Choroid plexus epithelial cell (primary cell): ENCODE measurements around the gene CDK19.
A peak's percentile ranks its signal among the peaks of the same experiment; 100 is the strongest.

ENCODE experiments used
- DNase-seq: peaks from one replicate; pipeline ENCODE4 v3.0.0-alpha.2; 2010; ENCODE audit warnings: low read depth
- H3K4me3 ChIP-seq: 2 replicates; pipeline ENCODE4 v1.5.1; 2011; ENCODE audit warnings: low read depth, mild to moderate bottlenecking, control low read depth, low read length, moderate library complexity
- CTCF ChIP-seq: conservative IDR thresholded peaks from 2 replicates; pipeline ENCODE4 v1.5.1; 2011; ENCODE audit warnings: low read depth, mild to moderate bottlenecking, control low read depth, inconsistent platforms, low read length, moderate library complexity

The CDK19 gene

DNA sequence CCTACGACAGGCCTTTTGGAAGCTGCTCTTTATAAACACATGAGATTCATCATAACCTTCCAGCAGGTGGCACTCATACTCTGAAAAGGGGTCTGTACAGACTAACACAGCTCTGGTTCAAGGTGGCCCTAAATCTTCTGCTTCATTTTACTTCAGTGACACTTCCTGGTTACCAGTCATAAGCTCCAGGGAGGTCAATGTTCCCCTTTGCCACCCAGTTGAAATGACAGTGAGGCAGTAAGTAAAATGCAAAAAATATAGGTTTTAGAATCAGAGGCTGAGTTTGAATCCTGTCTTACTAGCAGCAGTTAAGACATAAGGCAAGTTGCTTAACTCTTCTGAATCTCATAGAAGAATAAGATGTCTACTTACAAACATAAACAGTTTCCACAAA, 132.8 kb downstream of the CDK19 start:
- peak; percentile 90 for DNase-seq
- no peak overlapping the region for H3K4me3 ChIP-seq
- peak; percentile 81 for TF ChIP-seq CTCF

- TF ChIP-seq CTCF, result no peak
- H3K4me3 ChIP-seq, result no peak overlapping the region
- peak; percentile 14 for DNase-seq
Measured at GRCh38 chr6:110681543-110682459, 133.5 kb downstream of the CDK19 start.

DNA sequence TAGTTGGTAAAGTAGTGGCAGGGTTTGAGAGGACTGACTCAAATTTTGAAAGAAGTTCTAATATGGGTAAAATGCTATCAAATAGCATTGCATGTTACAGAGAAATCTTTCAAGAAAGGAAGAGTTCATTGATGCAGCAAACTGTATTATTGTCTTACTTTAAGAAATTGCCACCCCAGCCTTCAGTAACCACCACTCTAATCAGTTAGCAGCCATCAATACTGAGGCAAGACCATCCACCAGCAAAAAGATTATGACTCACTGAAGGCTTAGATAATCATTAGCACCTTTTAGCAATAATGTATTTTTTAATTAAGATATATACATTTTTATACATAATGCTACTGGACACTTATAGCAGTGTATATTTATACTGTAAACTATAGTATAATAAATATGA, 138.9 kb downstream of the CDK19 start:
- no peak for TF ChIP-seq CTCF

GRCh38 chr6:110674096-110674495, 141.2 kb downstream of the CDK19 start:
- no peak for DNase-seq
- no peak overlapping the region for H3K4me3 ChIP-seq
- no peak for TF ChIP-seq CTCF

More for the DNA sequence above, 138.9 kb downstream of the CDK19 start:
- no peak for DNase-seq
- no peak overlapping the region for H3K4me3 ChIP-seq

DNA sequence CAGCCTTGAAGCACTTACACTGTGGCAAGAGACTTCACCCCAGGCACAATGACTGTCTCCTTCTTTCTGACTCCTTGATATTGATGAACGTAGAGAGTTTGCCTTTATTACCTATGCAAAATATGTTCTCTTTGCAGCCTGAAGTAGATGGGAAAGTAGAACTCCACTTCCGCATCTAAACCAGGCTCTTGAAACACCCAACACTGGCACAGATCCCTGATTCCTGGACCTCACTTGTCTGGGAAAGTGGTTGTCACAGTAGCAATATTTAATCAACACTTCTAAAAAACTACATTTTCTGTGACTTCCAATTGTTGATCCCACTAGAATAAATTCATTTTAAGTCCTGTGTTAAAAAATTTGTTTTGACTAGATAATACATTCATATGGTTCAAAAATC, 143.1 kb downstream of the CDK19 start:
- no peak for DNase-seq
- TF ChIP-seq CTCF, result no peak
- H3K4me3 ChIP-seq, result no peak overlapping the region

- TF ChIP-seq CTCF, result no peak
- no peak for DNase-seq
- no peak overlapping the region for H3K4me3 ChIP-seq
Measured at GRCh38 chr6:110671447-110671846, 143.8 kb downstream of the CDK19 start.

- DNase-seq, result no peak
- TF ChIP-seq CTCF, result no peak
- H3K4me3 ChIP-seq, result no peak overlapping the region
Measured at GRCh38 chr6:110665600-110665999, 149.7 kb downstream of the CDK19 start.
